ENCODE measurements around the gene VSTM2L. TPM values are rescaled to one million over a fixed set of nuclear protein-coding genes. Genes with fewer than 3 reads are reported as not detected.

VSTM2L gene
- total and polyA plus RNA-seq, 2 donors (not counting 3 experiments of a cell fraction or from before 2014, with no cell fraction given): 0.18 TPM; not detected in 1

DNA sequence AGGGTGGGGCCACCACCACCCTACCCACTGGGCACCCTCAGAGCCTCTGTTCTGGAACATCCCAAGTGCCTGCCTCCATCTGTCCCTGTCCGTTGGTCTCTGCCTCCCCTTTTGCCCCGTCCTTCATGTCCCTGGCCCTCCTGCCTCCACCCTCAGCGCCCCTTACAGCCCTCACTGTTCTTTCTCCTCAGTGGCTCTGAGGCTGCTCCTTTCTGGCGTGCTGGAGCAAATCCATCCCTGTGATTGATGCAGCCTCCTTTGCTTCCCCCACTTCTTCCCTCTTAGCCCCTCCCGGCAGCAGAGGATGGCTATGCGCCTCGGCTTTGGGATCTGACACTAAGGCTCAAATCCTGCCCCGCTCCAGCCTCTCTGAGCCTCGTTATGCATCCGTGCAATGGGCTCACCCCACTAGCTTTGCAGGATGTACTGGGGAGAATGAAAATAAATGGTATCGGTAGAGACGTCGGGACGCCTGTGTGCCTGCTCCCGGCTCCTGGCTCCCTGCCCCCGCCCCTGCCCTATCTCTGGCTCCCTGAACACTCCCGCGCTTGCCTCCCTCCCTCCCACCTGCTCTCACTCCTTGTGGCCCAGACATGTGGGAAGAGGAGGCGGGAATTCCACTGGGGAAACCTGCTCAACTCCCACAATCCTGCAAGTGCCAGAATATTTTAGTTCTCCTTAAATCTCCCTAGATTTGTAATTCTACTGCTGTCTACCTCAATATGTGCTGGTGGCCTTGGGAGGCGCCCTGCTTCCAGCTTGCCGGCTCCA is 13.1 kb downstream of the VSTM2L start:
- no peak for DNase-seq (ENCODE audit: low read depth, low spot score)
- BruUV-seq (replicated peaks): no TSS peak
- ChIA-PET POLR2A (no interaction called here), CTCF (interaction anchor here (1.0 kb wide), 1 partner anchor 15 kb away, joined by 3 read pairs; no protein-coding TSS in a partner anchor)
- no peak overlapping the region for H3K4me2 ChIP-seq (ENCODE audit: insufficient read depth, low read length)
- no peak overlapping the region for H3K4me3 ChIP-seq (replicated peaks in 1 of 3; ENCODE audit: insufficient read depth in 1 of 3, low read depth in 1 of 3, low read length in 3 of 3)
- no peaks in the 10 kb centered on the region for H3K9me1 ChIP-seq (replicated peaks; ENCODE audit: control insufficient read depth, extremely low read depth, insufficient read depth, low read length)
- no peak for FAIRE-seq
- no peaks in the 10 kb centered on the region for H4K20me1 ChIP-seq (replicated peaks; ENCODE audit: control insufficient read depth, extremely low read depth, insufficient read depth, low read length)
- H2AFZ ChIP-seq (ENCODE audit: low read depth, low read length): no peak overlapping the region
- no peaks in the 10 kb centered on the region for H3K4me1 ChIP-seq (ENCODE audit: control insufficient read depth, extremely low read depth, insufficient read depth, low read length)
- H3K9me3 ChIP-seq (replicated peaks; ENCODE audit: control insufficient read depth, insufficient read depth, low read length): no peaks in the 10 kb centered on the region
- no peak overlapping the region for H3K27ac ChIP-seq (ENCODE audit: insufficient read depth, low read depth, low read length)
- intact Hi-C loops (cut with micrococcal nuclease) (no loop called here), dilution Hi-C loops (cut with MboI; ENCODE audit: extremely low pct_ligation_motif_present, low sequenced_read_pairs) (no loop called here)
- no peak overlapping the region for H3K9ac ChIP-seq (replicated peaks; ENCODE audit: extremely low read depth, insufficient read depth, low read length)
- H3K27me3 ChIP-seq (ENCODE audit: control insufficient read depth in 2 of 2, insufficient read depth in 2 of 2, low read length in 2 of 2): peaks cover 55 to 72% of the 10 kb centered on the region in 2 experiments
- no peaks in the 10 kb centered on the region for H3K36me3 ChIP-seq (ENCODE audit: control insufficient read depth in 2 of 2, extremely low read depth in 1 of 2, insufficient read depth in 2 of 2, low read length in 2 of 2)
- no peaks in the 10 kb centered on the region for H3K79me2 ChIP-seq (ENCODE audit: control insufficient read depth, insufficient read depth, low read length)
- peak; percentile 39 for TF ChIP-seq EZH2 (IDR thresholded peaks at IDR 0.05; ENCODE audit: borderline replicate concordance, low read depth, low read length, severe bottlenecking)
- TF ChIP-seq JUN (IDR thresholded peaks at IDR 0.05; ENCODE audit: borderline replicate concordance, insufficient read depth, insufficient read length, low read depth): no peak

DNA sequence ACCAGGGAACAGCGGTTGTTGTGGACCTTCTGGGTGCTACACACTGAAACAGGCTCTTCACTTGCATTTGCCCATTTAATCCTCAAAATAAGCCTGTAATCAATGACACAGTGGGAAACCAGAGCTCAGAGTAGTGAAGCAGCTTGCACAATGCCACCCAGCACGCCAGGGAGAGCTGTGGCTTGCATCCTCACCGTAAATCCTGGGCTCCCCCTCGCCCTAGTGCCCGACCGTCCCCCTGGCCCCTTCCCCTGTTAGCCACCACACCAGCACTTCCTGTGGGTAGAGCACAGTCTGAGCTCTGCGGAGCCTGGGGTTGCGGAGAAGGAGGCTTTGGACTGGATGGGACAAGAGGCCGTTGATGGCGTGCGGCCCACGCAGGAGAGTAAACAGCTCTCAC is 14.5 kb downstream of the VSTM2L start:
- Histone ChIP-seq H3K27me3 (ENCODE audit: control insufficient read depth in 2 of 2, insufficient read depth in 2 of 2, low read length in 2 of 2) (peaks cover 44 to 65% of the 10 kb centered on the region in 2 experiments), H3K4me3 (replicated peaks in 1 of 3; ENCODE audit: insufficient read depth in 1 of 3, low read depth in 1 of 3, low read length in 3 of 3) (no peak overlapping the region), H2AFZ (ENCODE audit: low read depth, low read length) (no peak overlapping the region), H3K9ac (replicated peaks; ENCODE audit: extremely low read depth, insufficient read depth, low read length) (no peak overlapping the region), H3K27ac (ENCODE audit: insufficient read depth, low read depth, low read length) (no peak overlapping the region), H3K9me1 (replicated peaks; ENCODE audit: control insufficient read depth, extremely low read depth, insufficient read depth, low read length) (no peaks in the 10 kb centered on the region), H3K4me1 (ENCODE audit: control insufficient read depth, extremely low read depth, insufficient read depth, low read length) (no peaks in the 10 kb centered on the region), H3K9me3 (replicated peaks; ENCODE audit: control insufficient read depth, insufficient read depth, low read length) (no peaks in the 10 kb centered on the region), H4K20me1 (replicated peaks; ENCODE audit: control insufficient read depth, extremely low read depth, insufficient read depth, low read length) (no peaks in the 10 kb centered on the region), H3K4me2 (ENCODE audit: insufficient read depth, low read length) (no peak overlapping the region), H3K79me2 (ENCODE audit: control insufficient read depth, insufficient read depth, low read length) (no peaks in the 10 kb centered on the region), H3K36me3 (ENCODE audit: control insufficient read depth in 2 of 2, extremely low read depth in 1 of 2, insufficient read depth in 2 of 2, low read length in 2 of 2) (no peaks in the 10 kb centered on the region)
- no TSS peak for BruUV-seq (replicated peaks)
- ChIA-PET POLR2A (no interaction called here), CTCF (interaction anchor here (1.1 to 2.0 kb wide), 2 partner anchors 14 to 353 kb away, joined by 3 to 6 read pairs; no protein-coding TSS in a partner anchor)
- dilution Hi-C loops (cut with MboI; ENCODE audit: extremely low pct_ligation_motif_present, low sequenced_read_pairs): no loop called here
- FAIRE-seq (no peak), DNase-seq (ENCODE audit: low read depth, low spot score) (no peak)
- no peak for TF ChIP-seq POLR2A (IDR thresholded peaks at IDR 0.05; ENCODE audit: low read depth, low read length)
- no peak for TF ChIP-seq FOS (IDR thresholded peaks at IDR 0.05; ENCODE audit: borderline replicate concordance, insufficient read depth, low read length)
- no peak for TF ChIP-seq MYC (IDR thresholded peaks at IDR 0.05; ENCODE audit: low read depth, low read length)
- TF ChIP-seq POLR2AphosphoS5 (IDR thresholded peaks at IDR 0.05; ENCODE audit: insufficient read depth, low read depth, low read length): no peak
- TF ChIP-seq EZH2 (IDR thresholded peaks at IDR 0.05; ENCODE audit: borderline replicate concordance, low read depth, low read length, severe bottlenecking): no peak
- TF ChIP-seq JUN (IDR thresholded peaks at IDR 0.05; ENCODE audit: borderline replicate concordance, insufficient read depth, insufficient read length, low read depth): no peak
- TF ChIP-seq, protein P1, sequence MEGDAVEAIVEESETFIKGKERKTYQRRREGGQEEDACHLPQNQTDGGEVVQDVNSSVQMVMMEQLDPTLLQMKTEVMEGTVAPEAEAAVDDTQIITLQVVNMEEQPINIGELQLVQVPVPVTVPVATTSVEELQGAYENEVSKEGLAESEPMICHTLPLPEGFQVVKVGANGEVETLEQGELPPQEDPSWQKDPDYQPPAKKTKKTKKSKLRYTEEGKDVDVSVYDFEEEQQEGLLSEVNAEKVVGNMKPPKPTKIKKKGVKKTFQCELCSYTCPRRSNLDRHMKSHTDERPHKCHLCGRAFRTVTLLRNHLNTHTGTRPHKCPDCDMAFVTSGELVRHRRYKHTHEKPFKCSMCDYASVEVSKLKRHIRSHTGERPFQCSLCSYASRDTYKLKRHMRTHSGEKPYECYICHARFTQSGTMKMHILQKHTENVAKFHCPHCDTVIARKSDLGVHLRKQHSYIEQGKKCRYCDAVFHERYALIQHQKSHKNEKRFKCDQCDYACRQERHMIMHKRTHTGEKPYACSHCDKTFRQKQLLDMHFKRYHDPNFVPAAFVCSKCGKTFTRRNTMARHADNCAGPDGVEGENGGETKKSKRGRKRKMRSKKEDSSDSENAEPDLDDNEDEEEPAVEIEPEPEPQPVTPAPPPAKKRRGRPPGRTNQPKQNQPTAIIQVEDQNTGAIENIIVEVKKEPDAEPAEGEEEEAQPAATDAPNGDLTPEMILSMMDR (IDR thresholded peaks at IDR 0.05; ENCODE audit: extremely low read depth in 1 of 2, insufficient read depth in 1 of 2, low read depth in 1 of 2, low read length in 2 of 2): no peak
- TF ChIP-seq, protein P2, sequence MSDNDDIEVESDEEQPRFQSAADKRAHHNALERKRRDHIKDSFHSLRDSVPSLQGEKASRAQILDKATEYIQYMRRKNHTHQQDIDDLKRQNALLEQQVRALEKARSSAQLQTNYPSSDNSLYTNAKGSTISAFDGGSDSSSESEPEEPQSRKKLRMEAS (IDR thresholded peaks at IDR 0.05; ENCODE audit: insufficient read depth, insufficient read length): no peak
- no peak for TF ChIP-seq GATA2 (IDR thresholded peaks at IDR 0.05; ENCODE audit: insufficient read depth, insufficient read length, low read depth, low read length)
- intact Hi-C loops (cut with micrococcal nuclease): no loop called here
